Panc1 (cell line): ENCODE data around the gene NSRP1. TPM values are rescaled to one million over a fixed set of nuclear protein-coding genes. Genes with fewer than 3 reads are reported as not detected.

Source experiments
- ATAC-seq: fragments of 200-7000 bp; cut with Tn5 transposase; 2 replicates; pipeline ENCODE4 v1.9.1; 2020; ENCODE audit warnings: mild to moderate bottlenecking, moderate library complexity
- BruUV-seq: library from RNA; stranded (reverse); fragments of 400-500 nt; replicated peaks from 2 replicates; lab custom pipeline; 2021; lab: Mats Ljungman, UMichigan
- CTCF ChIA-PET: fragments of 300-600 bp; sonication (Branson Sonifier 250); formaldehyde crosslinking; loops from one replicate; lab custom pipeline; 2022; ENCODE audit warnings: antibody characterized with exemption; lab: Charles Lee
- POLR2A ChIA-PET: fragments of 300-600 bp; sonication (Branson Sonifier 250); formaldehyde crosslinking; loops from one replicate; lab custom pipeline; 2022; ENCODE audit warnings: antibody characterized with exemption; lab: Charles Lee
- DNase-seq: peaks from one replicate; pipeline ENCODE4 v3.0.0-alpha.2; 2010; ENCODE audit warnings: low read depth, low spot score
- H3K27ac ChIP-seq: 2 replicates; pipeline ENCODE4 v1.5.1; 2011; ENCODE audit warnings: mild to moderate bottlenecking, low read length, inconsistent platforms
- H3K27me3 ChIP-seq: fragments of 200-500 bp; sonication (Bioruptor generic); 2 replicates; pipeline ENCODE4 v1.6.0; 2014; ENCODE audit warnings: low read length, inconsistent platforms; ENCODE audit not compliant: control insufficient read depth, insufficient read depth
- H3K36me3 ChIP-seq: fragments of 200-500 bp; sonication (Bioruptor generic); 2 replicates; pipeline ENCODE4 v1.5.1; 2014; ENCODE audit warnings: inconsistent platforms, mild to moderate bottlenecking, low read length, moderate library complexity; ENCODE audit not compliant: control insufficient read depth, insufficient read depth
- H3K4me1 ChIP-seq: 2 replicates; pipeline ENCODE4 v1.5.1; 2011; ENCODE audit warnings: inconsistent platforms, mild to moderate bottlenecking, low read length, moderate library complexity; ENCODE audit not compliant: control insufficient read depth, insufficient read depth
- H3K4me3 ChIP-seq, 2 experiments: 2 replicates each; pipeline ENCODE4 v1.5.1; 2011 to 2012; ENCODE audit warnings: low read depth in 2 of 2, low read length in 2 of 2, mild to moderate bottlenecking in 2 of 2, inconsistent platforms in 1 of 2, moderate library complexity in 1 of 2
- H3K9me3 ChIP-seq: fragments of 200-500 bp; sonication (Bioruptor generic); 2 replicates; pipeline ENCODE4 v1.5.1; 2014; ENCODE audit warnings: low read depth, mild to moderate bottlenecking, inconsistent platforms, low read length, moderate library complexity; ENCODE audit not compliant: control insufficient read depth, insufficient read depth
- POLR2AphosphoS5 ChIP-seq: IDR thresholded peaks from 2 replicates; pipeline ENCODE4 v1.6.1; 2012; ENCODE audit warnings: mild to moderate bottlenecking, low read depth, low read length, moderate library complexity
- SIN3A ChIP-seq: IDR thresholded peaks from 2 replicates; pipeline ENCODE4 v1.6.1; 2012; ENCODE audit warnings: low read depth, mild to moderate bottlenecking, low read length, moderate library complexity, borderline replicate concordance; ENCODE audit not compliant: insufficient read depth
- TCF7L2 ChIP-seq: IDR thresholded peaks from 2 replicates; pipeline ENCODE4 v1.6.1; 2011; ENCODE audit warnings: mild to moderate bottlenecking, low read depth, low read length, inconsistent platforms
- in situ Hi-C: cut with HindIII; loops from 2 replicates; pipeline ENCODE4 v1.10.0; 2016; ENCODE audit warnings: low sequenced_read_pairs, low pct_unique_long_range_greater_than_20kb
- intact Hi-C: fragments of 100-400 bp; cut with micrococcal nuclease; formaldehyde crosslinking; loops from one replicate; pipeline ENCODE4 v1.10.0; 2022; ENCODE audit not compliant: unreplicated experiment
- total RNA-seq: library from RNA; stranded (reverse); gene quantifications from one replicate; pipeline ENCODE4 v1.2.1, GENCODE V29; 2021; ENCODE audit not compliant: unreplicated experiment
- TF ChIP-seq, protein P1 (sequence below), 2 experiments: IDR thresholded peaks; 2 replicates each; pipeline ENCODE4 v1.6.1; 2011 to 2012; ENCODE audit warnings: low read depth in 2 of 2, control low read depth in 1 of 2, low read length in 1 of 2, mild to moderate bottlenecking in 1 of 2, moderate library complexity in 1 of 2; ENCODE audit not compliant: insufficient read depth in 1 of 2
- TF ChIP-seq, protein P2 (sequence below): fragments of 450-650 bp; IDR thresholded peaks from 2 replicates; pipeline ENCODE4 v1.5.1; 2017; ENCODE audit warnings: mild to moderate bottlenecking

NSRP1 gene
- total RNA-seq, 1 experiment from 2014 or later, result 30.5 TPM

DNA sequence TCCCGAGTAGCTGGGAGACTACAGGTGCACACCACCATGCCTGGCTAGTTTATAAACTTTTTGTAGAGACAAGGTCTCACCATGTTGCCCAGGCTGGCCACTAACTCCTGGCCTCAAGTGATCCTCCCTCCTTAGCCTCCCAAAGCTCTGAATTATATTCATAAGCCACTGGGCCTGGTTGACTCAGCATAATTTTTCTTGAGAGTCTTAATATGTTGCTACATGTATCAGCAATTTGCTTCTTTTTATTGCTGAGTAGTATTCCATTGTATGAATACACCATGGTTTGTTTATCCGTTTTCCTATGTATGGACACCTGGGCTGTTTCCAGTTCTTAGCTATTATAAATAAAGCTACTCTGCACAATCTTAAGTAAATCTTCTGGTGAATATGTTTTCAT is 42.4 kb upstream of the NSRP1 start:
- ATAC-seq (no peak), DNase-seq (no peak)
- in situ Hi-C loops, result no loop called here
- Histone ChIP-seq H3K36me3 (no peaks in the 10 kb centered on the region), H3K4me1 (no peaks in the 10 kb centered on the region), H3K4me3 (no peak overlapping the region), H3K9me3 (no peaks in the 10 kb centered on the region), H3K27ac (no peak overlapping the region), H3K27me3 (peaks cover 12% of the 10 kb centered on the region; the same call in 1 of the 2 replicates)
- no peak for TF ChIP-seq SIN3A
- TF ChIP-seq, protein P1, sequence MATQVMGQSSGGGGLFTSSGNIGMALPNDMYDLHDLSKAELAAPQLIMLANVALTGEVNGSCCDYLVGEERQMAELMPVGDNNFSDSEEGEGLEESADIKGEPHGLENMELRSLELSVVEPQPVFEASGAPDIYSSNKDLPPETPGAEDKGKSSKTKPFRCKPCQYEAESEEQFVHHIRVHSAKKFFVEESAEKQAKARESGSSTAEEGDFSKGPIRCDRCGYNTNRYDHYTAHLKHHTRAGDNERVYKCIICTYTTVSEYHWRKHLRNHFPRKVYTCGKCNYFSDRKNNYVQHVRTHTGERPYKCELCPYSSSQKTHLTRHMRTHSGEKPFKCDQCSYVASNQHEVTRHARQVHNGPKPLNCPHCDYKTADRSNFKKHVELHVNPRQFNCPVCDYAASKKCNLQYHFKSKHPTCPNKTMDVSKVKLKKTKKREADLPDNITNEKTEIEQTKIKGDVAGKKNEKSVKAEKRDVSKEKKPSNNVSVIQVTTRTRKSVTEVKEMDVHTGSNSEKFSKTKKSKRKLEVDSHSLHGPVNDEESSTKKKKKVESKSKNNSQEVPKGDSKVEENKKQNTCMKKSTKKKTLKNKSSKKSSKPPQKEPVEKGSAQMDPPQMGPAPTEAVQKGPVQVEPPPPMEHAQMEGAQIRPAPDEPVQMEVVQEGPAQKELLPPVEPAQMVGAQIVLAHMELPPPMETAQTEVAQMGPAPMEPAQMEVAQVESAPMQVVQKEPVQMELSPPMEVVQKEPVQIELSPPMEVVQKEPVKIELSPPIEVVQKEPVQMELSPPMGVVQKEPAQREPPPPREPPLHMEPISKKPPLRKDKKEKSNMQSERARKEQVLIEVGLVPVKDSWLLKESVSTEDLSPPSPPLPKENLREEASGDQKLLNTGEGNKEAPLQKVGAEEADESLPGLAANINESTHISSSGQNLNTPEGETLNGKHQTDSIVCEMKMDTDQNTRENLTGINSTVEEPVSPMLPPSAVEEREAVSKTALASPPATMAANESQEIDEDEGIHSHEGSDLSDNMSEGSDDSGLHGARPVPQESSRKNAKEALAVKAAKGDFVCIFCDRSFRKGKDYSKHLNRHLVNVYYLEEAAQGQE (IDR thresholded peaks at IDR 0.05; ENCODE audit: insufficient read depth in 1 of 2, low read depth in 2 of 2, low read length in 1 of 2), result no peak
- TF ChIP-seq TCF7L2, result no peak
- TF ChIP-seq, protein P2, sequence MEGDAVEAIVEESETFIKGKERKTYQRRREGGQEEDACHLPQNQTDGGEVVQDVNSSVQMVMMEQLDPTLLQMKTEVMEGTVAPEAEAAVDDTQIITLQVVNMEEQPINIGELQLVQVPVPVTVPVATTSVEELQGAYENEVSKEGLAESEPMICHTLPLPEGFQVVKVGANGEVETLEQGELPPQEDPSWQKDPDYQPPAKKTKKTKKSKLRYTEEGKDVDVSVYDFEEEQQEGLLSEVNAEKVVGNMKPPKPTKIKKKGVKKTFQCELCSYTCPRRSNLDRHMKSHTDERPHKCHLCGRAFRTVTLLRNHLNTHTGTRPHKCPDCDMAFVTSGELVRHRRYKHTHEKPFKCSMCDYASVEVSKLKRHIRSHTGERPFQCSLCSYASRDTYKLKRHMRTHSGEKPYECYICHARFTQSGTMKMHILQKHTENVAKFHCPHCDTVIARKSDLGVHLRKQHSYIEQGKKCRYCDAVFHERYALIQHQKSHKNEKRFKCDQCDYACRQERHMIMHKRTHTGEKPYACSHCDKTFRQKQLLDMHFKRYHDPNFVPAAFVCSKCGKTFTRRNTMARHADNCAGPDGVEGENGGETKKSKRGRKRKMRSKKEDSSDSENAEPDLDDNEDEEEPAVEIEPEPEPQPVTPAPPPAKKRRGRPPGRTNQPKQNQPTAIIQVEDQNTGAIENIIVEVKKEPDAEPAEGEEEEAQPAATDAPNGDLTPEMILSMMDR, result no peak
- TF ChIP-seq POLR2AphosphoS5, result no peak
- BruUV-seq, result no TSS peak
- ChIA-PET CTCF (no interaction called here), POLR2A (interaction anchor here (0.7 kb wide), 1 partner anchor 385 kb away, joined by 3 read pairs; no protein-coding TSS in a partner anchor)
- intact Hi-C loops, result no loop called here

DNA sequence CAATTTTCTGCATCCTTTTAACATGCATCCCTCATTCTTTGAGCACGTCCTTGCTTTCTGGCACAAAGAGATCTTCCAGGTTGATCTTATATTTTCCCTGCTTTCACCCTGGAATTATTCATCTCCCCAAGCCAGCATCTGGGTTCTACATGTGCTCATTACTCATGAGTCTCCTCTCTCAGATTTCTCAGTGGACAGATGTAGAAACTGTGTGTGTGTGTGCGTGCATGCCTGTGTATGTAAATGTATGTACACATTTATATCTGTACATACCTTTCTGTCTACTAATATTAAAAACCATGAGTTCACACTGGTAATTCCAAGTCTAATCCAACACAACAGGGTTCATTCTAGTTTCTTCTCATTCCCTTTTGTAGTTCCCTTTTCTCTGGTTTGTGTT is 41.9 kb upstream of the NSRP1 start:
- intact Hi-C loops, result no loop called here
- ATAC-seq (no peak), DNase-seq (no peak)
- POLR2A ChIA-PET, result interaction anchor here (0.7 kb wide), 1 partner anchor 386 kb away, joined by 3 read pairs; no protein-coding TSS in a partner anchor
- H3K9me3 ChIP-seq, result no peaks in the 10 kb centered on the region
- H3K36me3 ChIP-seq, result no peaks in the 10 kb centered on the region
- peaks cover 12% of the 10 kb centered on the region; the same call in 1 of the 2 replicates for H3K27me3 ChIP-seq
- CTCF ChIA-PET, result no interaction called here
- no peaks in the 10 kb centered on the region for H3K4me1 ChIP-seq
- in situ Hi-C loops, result no loop called here
- TF ChIP-seq POLR2AphosphoS5 (no peak), SIN3A (no peak), TCF7L2 (no peak)
- TF ChIP-seq, protein P2, result no peak
- TF ChIP-seq, protein P1 (IDR thresholded peaks at IDR 0.05; ENCODE audit: insufficient read depth in 1 of 2, low read depth in 2 of 2, low read length in 1 of 2), result no peak
- H3K4me3 ChIP-seq, result no peak overlapping the region
- BruUV-seq, result no TSS peak
- H3K27ac ChIP-seq, result no peak overlapping the region
